Mammary epithelial cell (primary cell): Measurements from ENCODE around the gene RNU6-7.

Experiments
- CTCF ChIP-seq, 2 donors: IDR thresholded peaks in 1 of 2; conservative IDR thresholded peaks in 1 of 2; 2 replicates each; pipeline ENCODE4 v1.5.1; 2011 to 2012; ENCODE audit warnings: inconsistent platforms in 2 of 2, low read length in 2 of 2, mild to moderate bottlenecking in 2 of 2, control low read depth in 1 of 2, low read depth in 1 of 2; ENCODE audit not compliant: insufficient read depth in 1 of 2; ENCODE audit errors: extremely low read depth in 1 of 2
- EZH2 ChIP-seq: IDR thresholded peaks from 2 replicates; pipeline ENCODE4 v1.6.1; 2012; ENCODE audit warnings: low read length, inconsistent platforms, borderline replicate concordance

GRCh38 chr14:32189811-32190210, 12.0 kb upstream of the RNU6-7 start:
- TF ChIP-seq CTCF (conservative IDR thresholded peaks at IDR 0.05 in 1 of 2, IDR thresholded peaks at IDR 0.05 in 1 of 2; ENCODE audit: extremely low read depth in 1 of 2, insufficient read depth in 1 of 2, low read depth in 1 of 2, low read length in 2 of 2) (no peak), EZH2 (no peak)
